RWPE2 (cell line): ENCODE measurements around the gene AKAP13.

Source experiments
- ATAC-seq: fragments of 200-7000 bp; cut with Tn5 transposase; 3 replicates; pipeline ENCODE4 v1.9.1; 2021; ENCODE audit warnings: low read depth
- DNase-seq: peaks from one replicate; pipeline ENCODE4 v3.0.0-alpha.2; 2020; ENCODE audit warnings: low spot score
- H3K27ac ChIP-seq: fragments of 450-650 bp; 2 replicates; pipeline ENCODE4 v1.5.1; 2017; ENCODE audit warnings: mild to moderate bottlenecking; ENCODE audit not compliant: poor library complexity, severe bottlenecking
- H3K27me3 ChIP-seq: fragments of 250-450 bp; sonication (Bioruptor Pico); 2 replicates; pipeline ENCODE4 v1.5.1; 2021; ENCODE audit warnings: mild to moderate bottlenecking, moderate library complexity; ENCODE audit not compliant: insufficient read depth, poor library complexity, severe bottlenecking
- H3K36me3 ChIP-seq: fragments of 250-450 bp; sonication (Bioruptor Pico); 2 replicates; pipeline ENCODE4 v1.5.1; 2020; ENCODE audit warnings: low read depth, mild to moderate bottlenecking, moderate library complexity
- H3K4me1 ChIP-seq: fragments of 250-450 bp; sonication (Bioruptor Pico); 2 replicates; pipeline ENCODE4 v1.5.1; 2021; ENCODE audit warnings: mild to moderate bottlenecking, moderate library complexity; ENCODE audit not compliant: insufficient read depth, poor library complexity, severe bottlenecking
- H3K4me3 ChIP-seq: fragments of 250-450 bp; sonication (Bioruptor Pico); 2 replicates; pipeline ENCODE4 v1.5.1; 2021; ENCODE audit warnings: mild to moderate bottlenecking, moderate library complexity; ENCODE audit not compliant: severe bottlenecking
- H3K9me3 ChIP-seq: fragments of 250-450 bp; sonication (Bioruptor Pico); 2 replicates; pipeline ENCODE4 v1.5.1; 2021; ENCODE audit warnings: mild to moderate bottlenecking, moderate library complexity; ENCODE audit not compliant: severe bottlenecking
- CTCF ChIP-seq: fragments of 450-650 bp; IDR thresholded peaks from one replicate; pipeline ENCODE4 v1.5.1; 2017; ENCODE audit warnings: mild to moderate bottlenecking, moderate library complexity; ENCODE audit not compliant: poor library complexity, severe bottlenecking

The AKAP13 gene

GRCh38 chr15:85788771-85789495 lies 408.5 kb downstream of the AKAP13 start:
- Histone ChIP-seq H3K9me3 (no peaks in the 10 kb centered on the region), H3K4me1 (peaks cover 24% of the 10 kb centered on the region), H3K36me3 (no peaks in the 10 kb centered on the region), H3K4me3 (no peak overlapping the region), H3K27me3 (no peaks in the 10 kb centered on the region), H3K27ac (no peak overlapping the region)
- no peak for DNase-seq
- ATAC-seq = no peak
- no peak for TF ChIP-seq CTCF

GRCh38 chr15:85789496-85789875 lies 409.1 kb downstream of the AKAP13 start:
- H3K9me3 ChIP-seq = no peaks in the 10 kb centered on the region
- ATAC-seq (no peak), DNase-seq (no peak)
- H3K27me3 ChIP-seq = no peaks in the 10 kb centered on the region
- no peaks in the 10 kb centered on the region for H3K36me3 ChIP-seq
- H3K4me1 ChIP-seq = peaks cover 23% of the 10 kb centered on the region
- no peak for TF ChIP-seq CTCF
- no peak overlapping the region for H3K27ac ChIP-seq
- H3K4me3 ChIP-seq = no peak overlapping the region

DNA sequence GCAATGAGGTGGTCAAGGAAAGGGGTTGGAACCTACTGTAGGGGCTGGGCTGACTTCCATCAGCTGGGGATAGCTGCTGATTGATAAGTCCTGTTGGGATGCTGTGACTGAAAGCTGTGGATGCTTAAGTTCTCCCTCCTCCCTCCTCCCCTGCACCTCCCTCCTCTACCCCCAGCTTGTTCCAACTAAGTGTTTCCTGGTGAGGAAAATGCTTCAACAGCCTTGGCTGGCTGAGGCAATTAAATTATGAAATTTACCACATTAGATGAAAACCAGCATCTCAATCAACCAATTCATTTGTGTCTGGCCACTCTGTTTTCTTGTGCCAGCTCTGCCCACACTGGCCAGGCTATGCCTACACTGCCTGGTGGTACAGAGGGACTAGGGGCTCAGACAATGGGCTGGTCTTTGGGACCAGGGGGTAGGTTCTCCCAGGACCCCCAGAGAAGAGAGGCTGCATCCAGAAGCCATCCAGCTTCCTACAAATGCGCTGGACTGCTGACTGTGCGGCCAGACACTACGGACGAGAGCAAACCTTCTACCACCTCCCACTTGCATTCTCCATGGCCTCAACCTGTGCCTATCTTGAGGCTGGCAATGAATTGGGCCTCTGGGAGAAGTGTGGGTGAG lies 411.8 kb downstream of the AKAP13 start:
- no peaks in the 10 kb centered on the region for H3K9me3 ChIP-seq
- DNase-seq (no peak), ATAC-seq (no peak)
- H3K27me3 ChIP-seq = no peaks in the 10 kb centered on the region
- peaks cover 4% of the 10 kb centered on the region for H3K4me1 ChIP-seq
- no peak overlapping the region for H3K4me3 ChIP-seq
- TF ChIP-seq CTCF = no peak
- no peak overlapping the region for H3K27ac ChIP-seq
- no peaks in the 10 kb centered on the region for H3K36me3 ChIP-seq

DNA sequence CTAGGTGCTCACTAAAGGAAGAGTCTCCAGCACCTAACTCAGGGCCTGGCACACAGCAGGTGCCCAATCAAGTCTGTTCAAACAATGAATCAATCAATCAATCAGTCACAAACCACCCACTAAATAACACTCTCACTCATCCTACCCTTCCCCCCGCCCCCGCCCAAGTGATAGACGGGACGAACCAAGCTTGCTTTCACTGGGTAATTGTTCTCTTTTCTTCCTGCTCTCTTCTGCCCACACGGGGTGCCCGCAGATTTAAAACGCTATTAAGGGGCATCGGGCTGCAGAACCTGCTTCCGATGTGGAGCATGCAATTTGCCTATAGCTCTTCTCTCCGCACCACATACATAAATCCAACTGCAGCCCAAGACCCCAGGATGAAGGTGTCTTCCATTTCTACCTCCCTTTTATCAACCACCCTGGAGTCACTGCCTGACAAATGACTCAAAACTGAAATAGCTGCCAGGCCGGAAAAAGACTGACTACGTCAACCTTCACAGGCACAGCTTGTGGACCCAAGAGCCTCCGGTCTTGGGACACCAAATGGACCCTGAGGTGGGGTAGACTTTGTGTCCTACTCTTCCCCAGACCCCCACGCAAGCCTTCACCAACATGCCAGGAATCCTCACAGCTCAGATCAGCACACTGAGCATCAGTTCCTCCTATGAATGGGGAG lies 412.6 kb downstream of the AKAP13 start:
- Histone ChIP-seq H3K4me3 (peak overlapping the region; percentile 94), H3K27ac (no peak overlapping the region), H3K27me3 (no peaks in the 10 kb centered on the region), H3K4me1 (peaks cover 4% of the 10 kb centered on the region), H3K9me3 (no peaks in the 10 kb centered on the region), H3K36me3 (no peaks in the 10 kb centered on the region)
- ATAC-seq = no peak
- TF ChIP-seq CTCF = no peak
- DNase-seq = no peak
